ENCODE results near the gene OLIG3. TPM values are rescaled to one million over a fixed set of nuclear protein-coding genes. Genes with fewer than 3 reads are reported as not detected.
A peak's percentile ranks its signal among the peaks of the same experiment; 100 is the strongest.

The OLIG3 gene
- total and polyA plus RNA-seq, 7 donors, result not detected

GRCh38 chr6:137494988-137495702, 951 bp upstream of the OLIG3 start:
- Histone ChIP-seq H3K36me3 (ENCODE audit: insufficient read depth in 1 of 2, low read depth in 1 of 2) (no peaks in the 10 kb centered on the region), H3K9me3 (no peaks in the 10 kb centered on the region), H3K4me3 (no peak overlapping the region), H3K4me1 (peaks cover 24% of the 10 kb centered on the region), H3K27me3 (ENCODE audit: insufficient read depth in 3 of 3, low read length in 2 of 3) (peaks cover 4 to 99% (median 48%) of the 10 kb centered on the region in 3 donors), H3K27ac (no peak overlapping the region)
- no peak for TF ChIP-seq CTCF (IDR thresholded peaks at IDR 0.05)
- intact Hi-C loops (cut with DNase I), result no loop called here
- DNase-seq (no peak), ATAC-seq (no peak)
- WGBS, 3 donors, result 4 to 5% (median 5%) methylated on average over 41 of the region's 41 CpGs

GRCh38 chr6:137493218-137494038, 766 bp downstream of the OLIG3 start:
- no peaks in the 10 kb centered on the region for H3K36me3 ChIP-seq (ENCODE audit: insufficient read depth in 1 of 2, low read depth in 1 of 2)
- DNase-seq, result peak; percentile 36 to 65
- H3K4me3 ChIP-seq, result peak overlapping the region; percentile 46
- peaks cover 0 to 99% (median 63%) of the 10 kb centered on the region in 3 donors for H3K27me3 ChIP-seq (ENCODE audit: insufficient read depth in 3 of 3, low read length in 2 of 3)
- intact Hi-C loops (cut with DNase I), result no loop called here
- 2 to 3% (median 2%) methylated on average over 69 to 77 of the region's 77 CpGs for WGBS, 3 donors
- no peaks in the 10 kb centered on the region for H3K9me3 ChIP-seq
- no peak overlapping the region for H3K27ac ChIP-seq
- TF ChIP-seq CTCF (IDR thresholded peaks at IDR 0.05), result no peak
- ATAC-seq, result peak; percentile 46 to 94 (median 87)
- peaks cover 33% of the 10 kb centered on the region for H3K4me1 ChIP-seq

GRCh38 chr6:137492289-137493217, 1.6 kb downstream of the OLIG3 start:
- TF ChIP-seq CTCF (IDR thresholded peaks at IDR 0.05), result no peak
- ATAC-seq (no peak), DNase-seq (no peak)
- Histone ChIP-seq H3K4me1 (peaks cover 29% of the 10 kb centered on the region), H3K9me3 (no peaks in the 10 kb centered on the region), H3K27me3 (ENCODE audit: insufficient read depth in 3 of 3, low read length in 2 of 3) (peaks cover 0 to 99% (median 60%) of the 10 kb centered on the region in 3 donors), H3K27ac (no peak overlapping the region), H3K4me3 (peak overlapping the region; percentile 46), H3K36me3 (ENCODE audit: insufficient read depth in 1 of 2, low read depth in 1 of 2) (no peaks in the 10 kb centered on the region)
- 10 to 13% (median 10%) methylated on average over 29 of the region's 29 CpGs for WGBS, 3 donors
- intact Hi-C loops (cut with DNase I), result no loop called here

GRCh38 chr6:137491478-137491877, 2.7 kb downstream of the OLIG3 start:
- ATAC-seq (no peak), DNase-seq (no peak)
- no peaks in the 10 kb centered on the region for H3K36me3 ChIP-seq (ENCODE audit: insufficient read depth in 1 of 2, low read depth in 1 of 2)
- 47 to 56% (median 52%) methylated on average over 6 of the region's 6 CpGs for WGBS, 3 donors
- TF ChIP-seq CTCF (IDR thresholded peaks at IDR 0.05), result no peak
- peaks cover 1 to 99% (median 55%) of the 10 kb centered on the region in 3 donors for H3K27me3 ChIP-seq (ENCODE audit: insufficient read depth in 3 of 3, low read length in 2 of 3)
- no peaks in the 10 kb centered on the region for H3K9me3 ChIP-seq
- intact Hi-C loops (cut with DNase I), result no loop called here
- H3K4me3 ChIP-seq, result no peak overlapping the region
- peaks cover 22% of the 10 kb centered on the region for H3K4me1 ChIP-seq
- no peak overlapping the region for H3K27ac ChIP-seq

All from psoas muscle (tissue), 8 donors.